Measurements from ENCODE around the gene C3orf70.
"Not testable (repeated sequence)": the region's sequence is repeated elsewhere in the genome, so short reads cannot be mapped to it uniquely, and the experiment has no call there.

The C3orf70 gene

DNA sequence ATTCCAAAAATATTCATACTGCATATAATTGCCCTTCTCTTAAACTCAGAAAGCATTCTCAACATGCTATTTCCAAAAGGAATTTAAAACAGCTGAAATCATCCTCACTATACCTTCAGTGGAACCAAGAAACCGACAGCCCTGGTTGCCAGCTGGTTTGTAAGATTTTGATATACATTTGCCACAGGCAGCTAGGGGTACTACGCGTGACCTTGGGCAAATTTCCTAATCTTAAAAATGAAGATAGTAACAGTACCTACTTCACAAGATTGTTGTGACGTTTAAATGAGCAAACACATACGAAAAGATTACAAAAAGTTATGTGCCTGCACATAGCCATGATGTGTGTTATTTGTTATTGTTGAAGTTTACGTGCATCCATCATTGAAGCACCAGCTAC, 7.3 kb downstream of the C3orf70 start:
- peaks cover 33% of the 10 kb centered on the region for H3K27me3 ChIP-seq (ENCODE audit: control insufficient read depth, insufficient read depth, low read length)
- no peak overlapping the region for H3K4me3 ChIP-seq (ENCODE audit: low read length)
- H3K36me3 ChIP-seq (ENCODE audit: insufficient read depth, low read length), result no peaks in the 10 kb centered on the region
- H3K4me1 ChIP-seq (ENCODE audit: control insufficient read depth, insufficient read depth, low read length), result no peaks in the 10 kb centered on the region
- no peak overlapping the region for H3K9ac ChIP-seq (ENCODE audit: low read depth, low read length)
- no peaks in the 10 kb centered on the region for H3K9me3 ChIP-seq (replicated peaks; ENCODE audit: low read length)
- H3K4me2 ChIP-seq (ENCODE audit: low read length), result no peak overlapping the region

- H3K36me3 ChIP-seq (ENCODE audit: insufficient read depth, low read length), result no peaks in the 10 kb centered on the region
- H3K4me1 ChIP-seq (ENCODE audit: control insufficient read depth, insufficient read depth, low read length), result no peaks in the 10 kb centered on the region
- no peak overlapping the region for H3K4me3 ChIP-seq (ENCODE audit: low read length)
- no peaks in the 10 kb centered on the region for H3K9me3 ChIP-seq (replicated peaks; ENCODE audit: low read length)
- no peak overlapping the region for H3K9ac ChIP-seq (ENCODE audit: low read depth, low read length)
- peaks cover 27% of the 10 kb centered on the region for H3K27me3 ChIP-seq (ENCODE audit: control insufficient read depth, insufficient read depth, low read length)
- H3K4me2 ChIP-seq (ENCODE audit: low read length), result no peak overlapping the region
These were observed 8.1 kb downstream of the C3orf70 start for GRCh38 chr3:185144784-185145183.

- no peaks in the 10 kb centered on the region for H3K36me3 ChIP-seq (ENCODE audit: insufficient read depth, low read length)
- no peak overlapping the region for H3K4me3 ChIP-seq (ENCODE audit: low read length)
- H3K4me2 ChIP-seq (ENCODE audit: low read length), result no peak overlapping the region
- H3K4me1 ChIP-seq (ENCODE audit: control insufficient read depth, insufficient read depth, low read length), result no peaks in the 10 kb centered on the region
- H3K9me3 ChIP-seq (replicated peaks; ENCODE audit: low read length), result no peaks in the 10 kb centered on the region
- H3K9ac ChIP-seq (ENCODE audit: low read depth, low read length), result no peak overlapping the region
- peaks cover 2% of the 10 kb centered on the region for H3K27me3 ChIP-seq (ENCODE audit: control insufficient read depth, insufficient read depth, low read length)
These were observed 15.0 kb downstream of the C3orf70 start for GRCh38 chr3:185137821-185138220.

DNA sequence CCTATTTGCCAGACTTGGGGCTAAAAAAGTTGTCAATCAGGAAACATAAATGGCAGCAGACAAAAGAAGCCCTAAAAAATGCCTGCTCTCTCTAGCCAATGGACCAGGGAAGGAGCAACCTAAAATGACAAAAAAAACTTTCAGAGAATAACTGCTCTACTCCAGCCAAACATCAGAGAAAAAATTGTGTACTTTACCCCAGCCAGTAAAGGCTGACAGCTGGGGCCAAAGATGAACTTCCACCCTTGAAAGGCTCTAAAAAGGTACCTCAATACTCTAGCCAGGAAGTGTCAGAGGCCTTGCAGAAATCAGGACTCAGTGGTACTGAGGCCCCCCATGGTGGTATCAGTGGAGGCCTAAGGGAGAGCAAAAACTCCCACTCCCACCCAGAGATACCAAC, 18.4 kb downstream of the C3orf70 start:
- H3K4me3 ChIP-seq (ENCODE audit: low read length), result no peak overlapping the region
- H3K4me1 ChIP-seq (ENCODE audit: control insufficient read depth, insufficient read depth, low read length), result no peaks in the 10 kb centered on the region
- no peak overlapping the region for H3K4me2 ChIP-seq (ENCODE audit: low read length)
- H3K27me3 ChIP-seq (ENCODE audit: control insufficient read depth, insufficient read depth, low read length), result peaks cover 2% of the 10 kb centered on the region
- no peaks in the 10 kb centered on the region for H3K9me3 ChIP-seq (replicated peaks; ENCODE audit: low read length)
- H3K9ac ChIP-seq (ENCODE audit: low read depth, low read length), result no peak overlapping the region
- H3K36me3 ChIP-seq (ENCODE audit: insufficient read depth, low read length), result no peaks in the 10 kb centered on the region

DNA sequence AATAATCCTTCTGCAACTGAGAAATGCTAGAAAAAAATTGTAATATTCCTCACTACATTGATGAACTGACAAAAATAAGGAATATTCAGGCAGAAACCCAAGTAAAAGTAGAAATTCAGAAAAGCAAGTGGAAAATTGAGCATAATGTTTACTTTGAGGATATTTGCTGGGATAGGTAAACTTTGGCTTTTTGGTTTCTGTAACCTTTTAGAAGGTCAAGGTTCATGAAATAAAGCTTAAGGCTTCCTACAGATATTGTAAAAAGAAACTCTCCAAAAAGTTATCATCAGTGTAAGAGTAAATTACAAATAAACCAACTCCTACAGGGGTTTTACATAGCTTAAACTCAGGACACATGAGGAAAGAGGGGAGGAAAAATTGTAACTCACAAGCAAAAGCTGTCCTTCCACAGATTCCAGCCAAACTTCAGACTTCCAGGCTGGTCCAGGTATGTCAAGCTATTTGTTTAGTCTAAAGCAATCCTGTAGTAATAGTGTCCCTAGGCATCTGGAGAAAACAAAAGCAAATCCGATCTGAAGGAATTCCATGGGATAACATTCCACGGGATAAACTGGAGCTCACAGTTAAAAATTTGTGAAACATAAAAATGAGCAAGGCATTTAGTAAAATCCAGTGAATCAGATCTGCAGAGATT, 21.1 kb downstream of the C3orf70 start:
- Histone ChIP-seq H3K9me3 (replicated peaks; ENCODE audit: low read length) (no peaks in the 10 kb centered on the region), H3K4me3 (ENCODE audit: low read length) (no peak overlapping the region), H3K9ac (ENCODE audit: low read depth, low read length) (no peak overlapping the region), H3K4me1 (ENCODE audit: control insufficient read depth, insufficient read depth, low read length) (no peaks in the 10 kb centered on the region), H3K4me2 (ENCODE audit: low read length) (no peak overlapping the region), H3K36me3 (ENCODE audit: insufficient read depth, low read length) (no peaks in the 10 kb centered on the region), H3K27me3 (ENCODE audit: control insufficient read depth, insufficient read depth, low read length) (no peaks in the 10 kb centered on the region)

- Histone ChIP-seq H3K4me3 (ENCODE audit: low read length) (no peak overlapping the region), H3K9ac (ENCODE audit: low read depth, low read length) (no peak overlapping the region), H3K9me3 (replicated peaks; ENCODE audit: low read length) (no peaks in the 10 kb centered on the region), H3K27me3 (ENCODE audit: control insufficient read depth, insufficient read depth, low read length) (no peaks in the 10 kb centered on the region), H3K36me3 (ENCODE audit: insufficient read depth, low read length) (no peaks in the 10 kb centered on the region), H3K4me1 (ENCODE audit: control insufficient read depth, insufficient read depth, low read length) (no peaks in the 10 kb centered on the region), H3K4me2 (ENCODE audit: low read length) (no peak overlapping the region)
These were observed 23.8 kb downstream of the C3orf70 start for GRCh38 chr3:185129083-185129482.

DNA sequence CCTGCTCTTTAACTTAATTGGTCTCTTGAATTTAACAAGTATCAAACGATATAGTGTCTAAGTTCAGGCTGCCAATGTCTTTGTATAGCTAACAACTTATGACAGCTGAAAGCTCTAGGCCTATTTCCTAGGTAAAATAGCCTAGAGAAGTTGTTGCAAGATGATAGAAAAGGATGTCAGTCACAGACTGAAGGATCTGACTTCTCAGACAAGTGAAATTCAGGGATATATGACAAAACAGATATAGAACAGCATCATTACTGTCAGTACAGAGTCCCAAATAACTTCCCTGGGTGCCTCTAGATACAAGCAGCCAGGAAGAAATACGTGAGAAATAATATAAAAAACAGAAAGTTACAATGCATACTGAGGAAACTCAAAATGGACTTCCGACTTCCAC, 26.7 kb downstream of the C3orf70 start:
- no peak overlapping the region for H3K4me2 ChIP-seq (ENCODE audit: low read length)
- H3K4me1 ChIP-seq (ENCODE audit: control insufficient read depth, insufficient read depth, low read length), result no peaks in the 10 kb centered on the region
- no peak overlapping the region for H3K9ac ChIP-seq (ENCODE audit: low read depth, low read length)
- H3K4me3 ChIP-seq (ENCODE audit: low read length), result no peak overlapping the region
- H3K9me3 ChIP-seq (replicated peaks; ENCODE audit: low read length), result no peaks in the 10 kb centered on the region
- H3K27me3 ChIP-seq (ENCODE audit: control insufficient read depth, insufficient read depth, low read length), result no peaks in the 10 kb centered on the region
- no peaks in the 10 kb centered on the region for H3K36me3 ChIP-seq (ENCODE audit: insufficient read depth, low read length)

GRCh38 chr3:185120126-185120525, 32.7 kb downstream of the C3orf70 start:
- H3K4me1 ChIP-seq (ENCODE audit: control insufficient read depth, insufficient read depth, low read length), result no peaks in the 10 kb centered on the region

DNA sequence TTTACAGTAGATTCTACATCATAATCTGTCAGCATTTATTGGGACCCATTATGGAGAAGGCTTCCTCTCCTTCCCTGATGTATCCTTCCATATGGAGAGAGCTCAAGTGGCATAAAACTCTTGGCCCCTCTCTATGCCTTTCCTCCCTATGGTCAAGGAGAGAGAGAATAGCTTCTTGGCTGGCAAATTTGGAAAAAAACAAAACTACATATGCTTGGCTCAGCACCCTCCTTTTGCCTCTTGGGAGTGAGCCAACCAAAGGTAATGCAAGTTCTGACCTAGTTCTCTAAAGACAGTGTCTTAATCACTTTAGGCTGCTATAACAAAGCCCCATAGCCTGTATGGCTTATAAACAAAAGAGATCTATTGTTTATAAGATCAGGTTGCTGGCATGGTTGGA, 37.5 kb downstream of the C3orf70 start:
- Histone ChIP-seq H3K4me1 (ENCODE audit: control insufficient read depth, insufficient read depth, low read length) (no peaks in the 10 kb centered on the region), H3K9ac (ENCODE audit: low read depth, low read length) (no peak overlapping the region), H3K9me3 (replicated peaks; ENCODE audit: low read length) (no peaks in the 10 kb centered on the region), H3K4me3 (ENCODE audit: low read length) (no peak overlapping the region), H3K4me2 (ENCODE audit: low read length) (no peak overlapping the region), H3K36me3 (ENCODE audit: insufficient read depth, low read length) (no peaks in the 10 kb centered on the region), H3K27me3 (ENCODE audit: control insufficient read depth, insufficient read depth, low read length) (peaks cover 3% of the 10 kb centered on the region)

More at GRCh38 chr3:185120126-185120525, 32.7 kb downstream of the C3orf70 start:
- H3K27me3 ChIP-seq (ENCODE audit: control insufficient read depth, insufficient read depth, low read length), result peaks cover 3% of the 10 kb centered on the region
- no peaks in the 10 kb centered on the region for H3K36me3 ChIP-seq (ENCODE audit: insufficient read depth, low read length)
- no peaks in the 10 kb centered on the region for H3K9me3 ChIP-seq (replicated peaks; ENCODE audit: low read length)
- no peak overlapping the region for H3K4me2 ChIP-seq (ENCODE audit: low read length)
- no peak overlapping the region for H3K4me3 ChIP-seq (ENCODE audit: low read length)
- no peak overlapping the region for H3K9ac ChIP-seq (ENCODE audit: low read depth, low read length)

DNA sequence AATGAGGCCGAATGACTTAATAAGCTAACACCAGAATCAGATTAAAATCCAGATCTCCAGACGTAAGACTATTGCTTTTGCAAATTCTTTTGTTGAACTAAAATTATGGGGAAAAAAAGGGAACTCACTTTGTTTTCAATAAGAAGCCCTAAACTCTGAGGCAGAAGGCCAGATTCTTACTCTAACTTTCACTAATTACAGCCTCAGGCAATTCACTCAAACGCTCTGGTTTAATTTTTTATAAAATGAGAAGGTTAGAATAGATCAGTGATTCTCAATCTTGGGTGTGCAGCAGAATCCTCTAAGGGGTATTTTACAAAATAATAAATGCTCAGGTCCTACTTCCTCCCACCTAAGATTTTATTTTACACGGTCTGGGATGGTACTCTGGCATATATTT, 38.1 kb downstream of the C3orf70 start:
- no peak overlapping the region for H3K4me3 ChIP-seq (ENCODE audit: low read length)
- peaks cover 3% of the 10 kb centered on the region for H3K27me3 ChIP-seq (ENCODE audit: control insufficient read depth, insufficient read depth, low read length)
- no peak overlapping the region for H3K4me2 ChIP-seq (ENCODE audit: low read length)
- H3K36me3 ChIP-seq (ENCODE audit: insufficient read depth, low read length), result no peaks in the 10 kb centered on the region
- H3K4me1 ChIP-seq (ENCODE audit: control insufficient read depth, insufficient read depth, low read length), result no peaks in the 10 kb centered on the region
- no peak overlapping the region for H3K9ac ChIP-seq (ENCODE audit: low read depth, low read length)
- H3K9me3 ChIP-seq (replicated peaks; ENCODE audit: low read length), result no peaks in the 10 kb centered on the region

- no peak overlapping the region for H3K9ac ChIP-seq (ENCODE audit: low read depth, low read length)
- H3K27me3 ChIP-seq (ENCODE audit: control insufficient read depth, insufficient read depth, low read length), result peaks cover 3% of the 10 kb centered on the region
- H3K36me3 ChIP-seq (ENCODE audit: insufficient read depth, low read length), result no peaks in the 10 kb centered on the region
- no peak overlapping the region for H3K4me3 ChIP-seq (ENCODE audit: low read length)
- no peak overlapping the region for H3K4me2 ChIP-seq (ENCODE audit: low read length)
- H3K4me1 ChIP-seq (ENCODE audit: control insufficient read depth, insufficient read depth, low read length), result no peaks in the 10 kb centered on the region
- no peaks in the 10 kb centered on the region for H3K9me3 ChIP-seq (replicated peaks; ENCODE audit: low read length)
These were observed 40.7 kb downstream of the C3orf70 start for GRCh38 chr3:185112186-185112585.

DNA sequence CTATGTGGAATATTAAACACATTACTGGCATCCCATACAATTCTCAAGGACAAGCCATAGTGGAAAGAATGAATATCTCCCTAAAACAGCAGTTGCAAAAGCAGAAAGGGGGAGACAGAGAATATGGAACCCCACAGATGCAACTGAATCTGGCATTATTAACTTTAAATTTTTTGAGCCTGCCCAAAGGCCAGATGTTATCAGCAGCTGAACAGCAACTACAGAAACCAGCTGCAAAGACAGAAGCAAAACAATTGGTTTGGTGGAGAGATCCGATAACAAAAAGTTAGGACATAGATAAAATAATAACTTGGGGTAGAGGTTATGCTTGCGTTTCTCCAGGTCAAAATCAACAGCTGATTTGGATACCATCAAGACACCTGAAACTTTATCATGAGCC, 43.8 kb downstream of the C3orf70 start:
- not testable (repeated sequence) for H3K9me3 ChIP-seq (replicated peaks; ENCODE audit: low read length); H3K4me1 ChIP-seq (ENCODE audit: control insufficient read depth, insufficient read depth, low read length); H3K4me2 ChIP-seq (ENCODE audit: low read length); H3K36me3 ChIP-seq (ENCODE audit: insufficient read depth, low read length); H3K27me3 ChIP-seq (ENCODE audit: control insufficient read depth, insufficient read depth, low read length); H3K9ac ChIP-seq (ENCODE audit: low read depth, low read length); H3K4me3 ChIP-seq (ENCODE audit: low read length)

Measured in skeletal muscle satellite cell (primary cell).